Activated CD8-positive, alpha-beta T cell treated with anti-CD3 and anti-CD28 coated beads for 36 hours (primary cell): ENCODE results near the gene DOCK4. TPM values are rescaled to one million over a fixed set of nuclear protein-coding genes. Genes with fewer than 3 reads are reported as not detected.

Experiments
- ATAC-seq: fragments of 200-7000 bp; cut with Tn5 transposase; one replicate; pipeline ENCODE4 v1.10.0; 2021; ENCODE audit warnings: mild to moderate bottlenecking, moderate library complexity
- CTCF ChIA-PET: fragments of 350-600 bp; sonication (Branson Sonifier 250); formaldehyde crosslinking; loops from one replicate; lab custom pipeline; 2021; ENCODE audit warnings: antibody characterized with exemption; lab: Charles Lee
- POLR2A ChIA-PET: fragments of 350-600 bp; sonication (Branson Sonifier 250); formaldehyde crosslinking; loops from one replicate; lab custom pipeline; 2021; ENCODE audit warnings: antibody characterized with exemption; lab: Charles Lee
- DNase-seq: peaks from one replicate; pipeline ENCODE4 v3.0.0-alpha.2; 2020
- H3K27ac Mint-ChIP-seq: one replicate; pipeline ENCODE4 v1.8.0; 2021; ENCODE audit warnings: mild to moderate bottlenecking, mixed read lengths
- H3K27me3 Mint-ChIP-seq: one replicate; pipeline ENCODE4 v1.8.0; 2021; ENCODE audit warnings: mixed read lengths
- H3K36me3 Mint-ChIP-seq: one replicate; pipeline ENCODE4 v1.8.0; 2021; ENCODE audit warnings: low read depth, mixed read lengths
- H3K4me1 Mint-ChIP-seq: one replicate; pipeline ENCODE4 v1.8.0; 2021; ENCODE audit warnings: low read depth, mixed read lengths
- H3K4me3 Mint-ChIP-seq: one replicate; pipeline ENCODE4 v1.8.0; 2021; ENCODE audit warnings: mild to moderate bottlenecking, moderate library complexity, mixed read lengths
- H3K9me3 Mint-ChIP-seq: one replicate; pipeline ENCODE4 v1.8.0; 2021; ENCODE audit warnings: mixed read lengths
- intact Hi-C: fragments of 100-400 bp; cut with micrococcal nuclease; formaldehyde crosslinking; loops from one replicate; pipeline ENCODE4 v1.10.0; 2022
- total RNA-seq, 2 experiments: library from RNA; stranded (reverse); gene quantifications; one replicate each; pipeline ENCODE4 v1.2.3, GENCODE V29; 2021
- TF ChIP-seq, protein P1 (sequence below): fragments of 200-600 bp; IDR thresholded peaks from one replicate; pipeline ENCODE4 v1.8.0; 2022; ENCODE audit warnings: antibody characterized with exemption, mild to moderate bottlenecking

Gene DOCK4
- total RNA-seq, 2 experiments from 2014 or later: 0.31 to 0.32 TPM

DNA sequence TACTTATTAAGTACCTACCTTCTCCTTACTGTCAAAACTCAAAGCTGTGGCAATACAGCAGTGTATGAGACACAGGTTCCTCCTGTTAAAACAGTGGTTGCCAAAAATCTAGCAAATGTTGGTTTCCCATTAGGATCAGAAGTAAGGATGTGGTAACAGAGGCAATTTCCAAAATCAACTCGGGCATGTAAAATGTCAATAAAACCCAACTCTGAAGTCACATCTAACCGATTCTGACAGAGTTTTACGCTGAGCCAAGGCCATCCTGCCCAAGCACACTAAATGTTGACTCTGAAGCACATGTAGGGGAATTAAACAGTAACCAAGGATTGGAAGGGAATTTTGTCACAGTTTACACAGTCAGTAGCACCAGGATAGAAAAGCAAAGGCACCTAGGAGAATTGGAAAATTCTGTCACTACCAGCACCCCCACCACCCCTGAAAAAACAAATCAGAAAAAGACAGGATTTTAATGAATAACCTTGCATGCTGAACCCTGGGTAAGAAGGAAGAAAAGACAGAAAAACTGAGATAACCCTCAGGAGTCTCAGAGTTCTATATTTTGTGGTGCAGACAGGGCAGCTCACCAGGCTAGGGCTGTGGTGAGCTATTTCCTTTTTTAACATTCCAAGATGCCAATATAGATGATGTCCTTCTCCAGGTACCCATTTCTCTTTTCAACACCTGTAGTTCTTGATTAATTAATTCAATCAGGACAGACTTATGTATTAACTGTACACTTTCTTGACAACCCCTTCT, 119.5 kb downstream of the DOCK4 start:
- Mint-ChIP-seq H3K9me3 (no peaks in the 10 kb centered on the region), H3K27me3 (peaks cover 6% of the 10 kb centered on the region), H3K27ac (no peak overlapping the region), H3K4me1 (no peaks in the 10 kb centered on the region), H3K36me3 (no peaks in the 10 kb centered on the region), H3K4me3 (no peak overlapping the region)
- CTCF ChIA-PET: no interaction called here
- intact Hi-C loops: no loop called here
- DNase-seq: no peak
- ATAC-seq: no peak
- POLR2A ChIA-PET: interaction anchor here (0.6 kb wide), 1 partner anchor 80 kb away, joined by 3 read pairs; no protein-coding TSS in a partner anchor
- TF ChIP-seq, protein P1, sequence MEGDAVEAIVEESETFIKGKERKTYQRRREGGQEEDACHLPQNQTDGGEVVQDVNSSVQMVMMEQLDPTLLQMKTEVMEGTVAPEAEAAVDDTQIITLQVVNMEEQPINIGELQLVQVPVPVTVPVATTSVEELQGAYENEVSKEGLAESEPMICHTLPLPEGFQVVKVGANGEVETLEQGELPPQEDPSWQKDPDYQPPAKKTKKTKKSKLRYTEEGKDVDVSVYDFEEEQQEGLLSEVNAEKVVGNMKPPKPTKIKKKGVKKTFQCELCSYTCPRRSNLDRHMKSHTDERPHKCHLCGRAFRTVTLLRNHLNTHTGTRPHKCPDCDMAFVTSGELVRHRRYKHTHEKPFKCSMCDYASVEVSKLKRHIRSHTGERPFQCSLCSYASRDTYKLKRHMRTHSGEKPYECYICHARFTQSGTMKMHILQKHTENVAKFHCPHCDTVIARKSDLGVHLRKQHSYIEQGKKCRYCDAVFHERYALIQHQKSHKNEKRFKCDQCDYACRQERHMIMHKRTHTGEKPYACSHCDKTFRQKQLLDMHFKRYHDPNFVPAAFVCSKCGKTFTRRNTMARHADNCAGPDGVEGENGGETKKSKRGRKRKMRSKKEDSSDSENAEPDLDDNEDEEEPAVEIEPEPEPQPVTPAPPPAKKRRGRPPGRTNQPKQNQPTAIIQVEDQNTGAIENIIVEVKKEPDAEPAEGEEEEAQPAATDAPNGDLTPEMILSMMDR: no peak

DNA sequence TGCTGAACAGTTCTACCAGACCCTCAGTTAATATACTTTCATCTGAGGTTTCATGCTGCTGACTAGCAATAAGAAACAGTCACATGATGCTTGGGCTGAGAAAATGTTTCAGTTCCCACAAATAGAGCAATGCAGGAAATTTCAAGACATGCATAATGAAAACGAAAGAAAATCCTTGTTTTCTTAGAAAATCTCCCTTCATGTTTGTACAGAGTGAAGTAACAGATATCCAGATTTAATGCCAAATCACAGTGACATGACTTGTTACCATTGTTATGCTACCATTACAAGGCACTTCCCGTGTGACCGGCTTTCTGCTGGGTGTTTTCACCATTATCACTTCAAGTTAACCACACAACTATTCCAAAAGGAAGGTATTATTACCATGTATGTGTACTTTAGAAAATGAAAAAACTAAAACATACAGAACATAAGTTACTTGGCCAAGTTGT, 121.7 kb downstream of the DOCK4 start:
- H3K4me3 Mint-ChIP-seq: no peak overlapping the region
- DNase-seq: no peak
- H3K4me1 Mint-ChIP-seq: peaks cover 10% of the 10 kb centered on the region
- H3K9me3 Mint-ChIP-seq: no peaks in the 10 kb centered on the region
- ChIA-PET CTCF (interaction anchor here (1.1 kb wide), 1 partner anchor 10 kb away, joined by 3 read pairs; no protein-coding TSS in a partner anchor), POLR2A (no interaction called here)
- TF ChIP-seq, protein P1: no peak
- H3K27ac Mint-ChIP-seq: no peak overlapping the region
- H3K27me3 Mint-ChIP-seq: peaks cover 14% of the 10 kb centered on the region
- no peak for ATAC-seq
- intact Hi-C loops: no loop called here
- H3K36me3 Mint-ChIP-seq: no peaks in the 10 kb centered on the region

DNA sequence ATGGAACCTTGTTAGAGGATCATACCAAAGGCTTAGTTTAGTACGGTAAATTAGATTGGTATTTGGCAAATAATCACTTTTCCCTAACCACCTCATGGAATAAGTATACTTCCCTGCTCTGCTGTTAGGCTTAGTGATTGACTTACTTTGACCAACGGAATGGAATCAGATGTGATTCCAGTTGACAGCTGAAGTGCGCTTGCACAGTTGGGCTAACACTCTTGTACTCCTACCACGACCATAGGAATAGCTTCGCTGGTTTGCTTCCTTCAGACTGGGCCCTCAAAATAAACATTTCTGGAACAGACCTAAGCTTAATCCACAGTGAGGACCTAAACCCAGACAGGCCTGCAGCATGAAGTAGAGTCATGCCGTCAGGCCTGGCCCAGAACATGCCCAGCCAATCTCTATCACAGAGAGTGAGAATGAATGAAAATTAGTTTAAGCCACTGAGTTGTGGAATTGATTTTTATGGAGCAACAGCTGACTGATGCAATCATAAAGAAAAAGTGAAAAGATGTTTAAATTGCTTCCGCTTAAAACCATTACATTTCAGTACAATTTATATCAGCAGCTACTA, 122.3 kb downstream of the DOCK4 start:
- ATAC-seq (no peak), DNase-seq (no peak)
- Mint-ChIP-seq H3K27me3 (peaks cover 12% of the 10 kb centered on the region), H3K36me3 (no peaks in the 10 kb centered on the region), H3K27ac (no peak overlapping the region), H3K4me3 (no peak overlapping the region), H3K4me1 (peaks cover 10% of the 10 kb centered on the region), H3K9me3 (no peaks in the 10 kb centered on the region)
- TF ChIP-seq, protein P1: no peak
- CTCF ChIA-PET: interaction anchor here (1.1 kb wide), 1 partner anchor 10 kb away, joined by 3 read pairs; no protein-coding TSS in a partner anchor
- POLR2A ChIA-PET: no interaction called here
- intact Hi-C loops: no loop called here

DNA sequence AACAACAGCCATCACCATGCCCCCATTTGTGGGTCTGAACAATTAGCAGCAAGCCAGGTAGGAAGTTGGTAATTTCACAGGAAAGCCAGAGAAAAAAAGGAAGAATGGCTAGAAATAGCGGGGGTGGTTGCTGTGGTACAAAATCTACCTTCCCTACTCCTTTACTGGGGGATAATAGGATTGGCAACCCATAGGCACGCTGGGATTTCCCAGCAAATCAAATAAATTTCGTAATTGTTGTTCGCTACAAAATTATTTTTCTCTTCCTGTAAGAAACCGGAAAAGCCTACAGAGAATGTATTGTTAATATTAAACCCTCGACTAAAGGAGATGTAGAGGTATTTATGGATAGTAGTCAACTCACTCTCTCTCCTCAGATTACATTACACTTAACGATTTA, 123.9 kb downstream of the DOCK4 start:
- Mint-ChIP-seq H3K36me3 (no peaks in the 10 kb centered on the region), H3K4me1 (peaks cover 10% of the 10 kb centered on the region), H3K9me3 (no peaks in the 10 kb centered on the region), H3K4me3 (no peak overlapping the region), H3K27ac (no peak overlapping the region), H3K27me3 (peaks cover 16% of the 10 kb centered on the region)
- TF ChIP-seq, protein P1: no peak
- no peak for ATAC-seq
- no peak for DNase-seq
- ChIA-PET POLR2A (no interaction called here), CTCF (no interaction called here)
- intact Hi-C loops: no loop called here

DNA sequence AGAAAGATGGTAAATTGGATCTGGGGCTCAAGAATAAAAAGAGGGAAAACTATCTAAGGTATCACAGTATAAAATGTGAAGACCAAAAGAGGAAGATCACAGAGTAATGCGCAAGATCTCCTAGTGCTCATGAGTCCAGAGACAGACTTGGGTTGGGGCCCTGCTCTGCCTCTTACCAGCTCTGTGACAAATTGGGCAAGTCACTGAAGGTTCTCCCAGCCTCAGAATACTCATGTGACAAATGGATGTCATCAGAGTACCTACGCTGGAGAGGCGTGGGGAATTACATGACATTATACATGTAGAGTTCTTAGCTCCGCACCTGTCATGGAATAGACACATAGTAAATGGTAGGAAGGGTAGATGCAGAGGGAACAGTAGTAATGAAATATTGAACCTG, 124.4 kb downstream of the DOCK4 start:
- no peak overlapping the region for H3K27ac Mint-ChIP-seq
- POLR2A ChIA-PET: no interaction called here
- H3K4me3 Mint-ChIP-seq: no peak overlapping the region
- H3K27me3 Mint-ChIP-seq: peaks cover 17% of the 10 kb centered on the region
- no peaks in the 10 kb centered on the region for H3K9me3 Mint-ChIP-seq
- ATAC-seq: no peak
- TF ChIP-seq, protein P1: no peak
- CTCF ChIA-PET: no interaction called here
- H3K4me1 Mint-ChIP-seq: peaks cover 10% of the 10 kb centered on the region
- intact Hi-C loops: no loop called here
- H3K36me3 Mint-ChIP-seq: no peaks in the 10 kb centered on the region
- no peak for DNase-seq
